Fibroblast of skin of right quadriceps (primary cell): ENCODE data around the gene PLK2.

ENCODE experiments used
- DNase-seq: peaks from one replicate; pipeline ENCODE4 v3.0.0-alpha.2; 2013

Gene PLK2

GRCh38 chr5:58447226-58447625 lies 12.7 kb downstream of the PLK2 start:
- peak; percentile 49 for DNase-seq

- no peak for DNase-seq
These were observed 13.9 kb downstream of the PLK2 start for GRCh38 chr5:58446024-58446423.

GRCh38 chr5:58444805-58445204 lies 15.1 kb downstream of the PLK2 start:
- DNase-seq = no peak

GRCh38 chr5:58440901-58441460 lies 18.9 kb downstream of the PLK2 start:
- no peak for DNase-seq

- no peak for DNase-seq
These were observed 20.7 kb downstream of the PLK2 start for GRCh38 chr5:58439094-58439644.

- DNase-seq = no peak
These were observed 22.2 kb downstream of the PLK2 start for GRCh38 chr5:58437661-58438060.

GRCh38 chr5:58431832-58432231 lies 28.1 kb downstream of the PLK2 start:
- DNase-seq = no peak

GRCh38 chr5:58412932-58413331 lies 47.0 kb downstream of the PLK2 start:
- no peak for DNase-seq

GRCh38 chr5:58412081-58412480 lies 47.8 kb downstream of the PLK2 start:
- DNase-seq = no peak

GRCh38 chr5:58411372-58411771 lies 48.5 kb downstream of the PLK2 start:
- DNase-seq = no peak

- DNase-seq = peak; percentile 87
These were observed 49.4 kb downstream of the PLK2 start for GRCh38 chr5:58410441-58410840.

- peak; percentile 85 for DNase-seq
These were observed 52.7 kb downstream of the PLK2 start for GRCh38 chr5:58407042-58407719.

GRCh38 chr5:58406394-58406793 lies 53.5 kb downstream of the PLK2 start:
- no peak for DNase-seq

GRCh38 chr5:58405175-58405574 lies 54.7 kb downstream of the PLK2 start:
- no peak for DNase-seq

- DNase-seq = peak; percentile 13
These were observed 55.2 kb downstream of the PLK2 start for GRCh38 chr5:58404734-58405133.
